H1 (cell line): ENCODE results near the gene MCM3AP. TPM values are rescaled to one million over a fixed set of nuclear protein-coding genes. Genes with fewer than 3 reads are reported as not detected.

ENCODE experiments used
- CTCF ChIA-PET: fragments of 300-600 bp; sonication (Branson Sonifier 250); formaldehyde crosslinking; loops from one replicate; lab custom pipeline; 2021; ENCODE audit not compliant: partially characterized antibody; lab: Charles Lee
- POLR2A ChIA-PET: fragments of 300-600 bp; sonication (Branson Sonifier 250); formaldehyde crosslinking; loops from one replicate; lab custom pipeline; 2021; ENCODE audit warnings: inconsistent platforms; ENCODE audit not compliant: partially characterized antibody; lab: Charles Lee
- DNase-seq, 2 experiments: peaks; one replicate each; pipeline versions ENCODE4 v3.0.0 to v3.0.0-alpha.2; 2010 to 2022; ENCODE audit warnings: low spot score in 2 of 2, low read depth in 1 of 2, mixed read lengths in 1 of 2
- FAIRE-seq: peaks from 2 replicates; lab custom pipeline; 2011; peaks lifted over from hg19 to GRCh38; lab: Jason Lieb, UNC
- H2AFZ ChIP-seq: 2 replicates; pipeline ENCODE4 v1.8.1; 2012; ENCODE audit warnings: low read length, inconsistent platforms
- H2AK5ac ChIP-seq: 2 replicates; pipeline ENCODE4 v1.6.1; 2013; ENCODE audit warnings: low read depth, low read length
- H2BK120ac ChIP-seq: replicated peaks from 2 replicates; pipeline ENCODE3; 2013; ENCODE audit warnings: low read depth, low read length, inconsistent platforms
- H2BK12ac ChIP-seq: 2 replicates; pipeline ENCODE4 v1.6.1; 2013; ENCODE audit warnings: low read depth, low read length
- H2BK15ac ChIP-seq: 2 replicates; pipeline ENCODE4 v1.6.1; 2013; ENCODE audit warnings: low read length
- H2BK20ac ChIP-seq: 2 replicates; pipeline ENCODE4 v1.6.1; 2013; ENCODE audit warnings: low read length
- H2BK5ac ChIP-seq: 2 replicates; pipeline ENCODE4 v1.6.1; 2013; ENCODE audit warnings: low read depth, low read length
- H3K14ac ChIP-seq: 2 replicates; pipeline ENCODE4 v1.6.1; 2013; ENCODE audit warnings: inconsistent platforms; ENCODE audit not compliant: insufficient read length
- H3K18ac ChIP-seq: 2 replicates; pipeline ENCODE4 v1.6.1; 2013; ENCODE audit warnings: low read length; ENCODE audit errors: extremely low read depth
- H3K23ac ChIP-seq: 2 replicates; pipeline ENCODE4 v1.6.1; 2013; ENCODE audit warnings: inconsistent platforms; ENCODE audit not compliant: insufficient read length
- H3K23me2 ChIP-seq: 2 replicates; pipeline ENCODE4 v1.6.1; 2013; ENCODE audit warnings: low read depth, low read length
- H3K27ac ChIP-seq: 2 replicates; pipeline ENCODE4 v1.6.1; 2011; ENCODE audit warnings: low read depth, low read length, inconsistent platforms
- H3K27me3 ChIP-seq, 4 experiments: replicated peaks in 1 of 4; 1 replicate in 1 of 4; 2 replicates in 3 of 4; pipeline versions ENCODE4 v1.6.1 to v1.8.1; 2011 to 2013; ENCODE audit warnings: low read length in 3 of 4, mild to moderate bottlenecking in 3 of 4, inconsistent platforms in 2 of 4, mixed read lengths in 2 of 4, moderate library complexity in 1 of 4; ENCODE audit not compliant: control insufficient read depth in 3 of 4, insufficient read depth in 3 of 4; ENCODE audit errors: extremely low read depth in 1 of 4
- H3K36me3 ChIP-seq, 4 experiments: 2 replicates each; pipeline versions ENCODE4 v1.6.1 to v1.8.1; 2011 to 2013; ENCODE audit warnings: mild to moderate bottlenecking in 4 of 4, low read length in 3 of 4, moderate library complexity in 2 of 4, control low read depth in 1 of 4, inconsistent platforms in 1 of 4; ENCODE audit not compliant: insufficient read depth in 4 of 4, control insufficient read depth in 2 of 4
- H3K4ac ChIP-seq: replicated peaks from 2 replicates; pipeline ENCODE3; 2013; ENCODE audit warnings: low read length, low read depth, mixed read lengths, inconsistent platforms; ENCODE audit not compliant: insufficient read length
- H3K4me1 ChIP-seq, 4 experiments: replicated peaks in 1 of 4; 1 replicate in 1 of 4; 2 replicates in 3 of 4; pipeline versions ENCODE4 v1.6.1 to v1.8.1; 2011 to 2013; ENCODE audit warnings: low read length in 3 of 4, inconsistent platforms in 2 of 4, mixed read lengths in 1 of 4; ENCODE audit not compliant: insufficient read depth in 4 of 4, control insufficient read depth in 3 of 4
- H3K4me2 ChIP-seq, 2 experiments: 2 replicates each; pipeline versions ENCODE4 v1.6.1 to v1.8.1; 2011 to 2013; ENCODE audit warnings: low read depth in 2 of 2, low read length in 2 of 2, control low read depth in 1 of 2, inconsistent platforms in 1 of 2, mild to moderate bottlenecking in 1 of 2; ENCODE audit not compliant: insufficient read depth in 1 of 2
- H3K4me3 ChIP-seq, 4 experiments: fragments of 200-600, 300-600 bp in 1 of 4; sonication (generic), shearing (Covaris generic), sonication (Bioruptor Twin) in 1 of 4; 2 replicates each; pipeline versions ENCODE4 v1.5.1 to v1.8.1; 2011 to 2016; ENCODE audit warnings: low read length in 4 of 4, low read depth in 3 of 4, control low read depth in 2 of 4, inconsistent platforms in 2 of 4, mild to moderate bottlenecking in 2 of 4, mixed read lengths in 1 of 4, moderate library complexity in 1 of 4; ENCODE audit not compliant: insufficient read depth in 2 of 4; ENCODE audit errors: extremely low read depth in 1 of 4
- H3K56ac ChIP-seq: replicated peaks from 2 replicates; pipeline ENCODE3; 2013; ENCODE audit warnings: low read depth, mild to moderate bottlenecking, mixed read lengths, low read length, inconsistent platforms; ENCODE audit not compliant: insufficient read length
- H3K79me1 ChIP-seq: 2 replicates; pipeline ENCODE4 v1.6.1; 2013; ENCODE audit warnings: low read depth, low read length, control low read depth
- H3K79me2 ChIP-seq, 2 experiments: 2 replicates each; pipeline versions ENCODE4 v1.6.1 to v1.8.1; 2012 to 2013; ENCODE audit warnings: low read length in 2 of 2, mild to moderate bottlenecking in 2 of 2, inconsistent platforms in 1 of 2; ENCODE audit not compliant: insufficient read depth in 2 of 2, control insufficient read depth in 1 of 2
- H3K9ac ChIP-seq, 4 experiments: replicated peaks in 1 of 4; 1 replicate in 1 of 4; 2 replicates in 3 of 4; pipeline versions ENCODE4 v1.6.1 to v1.8.1; 2011 to 2013; ENCODE audit warnings: low read depth in 3 of 4, low read length in 3 of 4, control low read depth in 2 of 4, mild to moderate bottlenecking in 2 of 4, moderate library complexity in 2 of 4, inconsistent platforms in 1 of 4; ENCODE audit errors: extremely low read depth in 1 of 4
- H3K9me3 ChIP-seq, 2 experiments: 2 replicates each; pipeline versions ENCODE4 v1.6.1 to v1.8.1; 2012 to 2013; ENCODE audit warnings: mild to moderate bottlenecking in 2 of 2, moderate library complexity in 2 of 2, control low read depth in 1 of 2, inconsistent platforms in 1 of 2, low read depth in 1 of 2, low read length in 1 of 2, mixed read lengths in 1 of 2; ENCODE audit not compliant: insufficient read depth in 2 of 2
- H4K20me1 ChIP-seq, 2 experiments: replicated peaks in 1 of 2; 2 replicates each; pipeline versions ENCODE3 to v1.8.1; 2011 to 2013; ENCODE audit warnings: inconsistent platforms in 2 of 2, low read length in 2 of 2, mild to moderate bottlenecking in 1 of 2; ENCODE audit not compliant: insufficient read depth in 2 of 2, control insufficient read depth in 1 of 2
- H4K5ac ChIP-seq: 2 replicates; pipeline ENCODE4 v1.6.1; 2013; ENCODE audit warnings: low read length, low read depth, mixed read lengths, inconsistent platforms; ENCODE audit not compliant: insufficient read length
- H4K8ac ChIP-seq: 2 replicates; pipeline ENCODE4 v1.8.0; 2013; ENCODE audit warnings: mild to moderate bottlenecking, moderate library complexity, low read length, inconsistent platforms; ENCODE audit not compliant: insufficient read depth; ENCODE audit errors: extremely low read depth
- H4K91ac ChIP-seq: replicated peaks from 2 replicates; pipeline ENCODE3; 2013; ENCODE audit warnings: low read length, mixed read lengths, inconsistent platforms; ENCODE audit not compliant: insufficient read length
- ATF2 ChIP-seq: IDR thresholded peaks from 2 replicates; pipeline ENCODE4 v1.6.1; 2012; ENCODE audit warnings: low read length, inconsistent platforms
- EP300 ChIP-seq, 2 experiments: IDR thresholded peaks; 1 replicate in 1 of 2; 2 replicates in 1 of 2; pipeline ENCODE4 v1.6.1; 2011 to 2012; ENCODE audit warnings: low read depth in 2 of 2, low read length in 2 of 2, mild to moderate bottlenecking in 2 of 2, borderline replicate concordance in 1 of 2, inconsistent platforms in 1 of 2, moderate library complexity in 1 of 2
- POLR2A ChIP-seq, 2 experiments: IDR thresholded peaks; 1 replicate in 1 of 2; 2 replicates in 1 of 2; pipeline ENCODE4 v1.6.1; 2011; ENCODE audit warnings: low read depth in 2 of 2, low read length in 2 of 2, mild to moderate bottlenecking in 2 of 2; ENCODE audit errors: control extremely low read depth in 1 of 2
- SP2 ChIP-seq: IDR thresholded peaks from 2 replicates; pipeline ENCODE4 v1.6.1; 2012; ENCODE audit warnings: mild to moderate bottlenecking, low read length, inconsistent platforms
- WGBS, 2 experiments: shearing (Covaris generic) in 1 of 2; methylation state at CpG; one replicate each; pipeline versions ENCODE4 v1.1.6 to v1.1.7; 2013 to 2015; ENCODE audit warnings: low lambda C conversion rate in 2 of 2, mixed read lengths in 2 of 2, inconsistent platforms in 1 of 2, low coverage in 1 of 2, missing lambda C conversion rate in 1 of 2; ENCODE audit not compliant: insufficient replicate concordance in 2 of 2, insufficient coverage in 1 of 2, insufficient read length in 1 of 2; ENCODE audit errors: extremely low coverage in 1 of 2, missing lambda C conversion rate in 1 of 2; 5-methylcytosine and 5-hydroxymethylcytosine counted together
- polyA plus RNA-seq, 7 experiments: library from polyadenylated mRNA; depleted of rRNA in 3 of 7; stranded (reverse) in 5 of 7; unstranded in 2 of 7; fragments of >200 nt in 5 of 7; fragments of 200-250 nt in 2 of 7; gene quantifications; 1 replicate in 5 of 7; 2 replicates in 1 of 7; 4 replicates in 1 of 7; pipeline versions ENCODE4 v1.2.1 to v1.2.3, GENCODE V29; 2011 to 2013; ENCODE audit warnings: missing spikeins in 2 of 7, mixed read lengths in 2 of 7
- total RNA-seq: library from RNA; stranded (reverse); fragmentation: NEBNext Ultra II Directional; extraction: Animal tissue kit (Norgen Biotek cat#: 25700); gene quantifications from 2 replicates; pipeline ENCODE4 v1.2.1, GENCODE V29; 2021

Gene MCM3AP
- total and polyA plus RNA-seq, 2 of the 8 experiments (the other 6 are each of a cell fraction or from before 2014, with no cell fraction given), result 37.2 to 119 TPM

DNA sequence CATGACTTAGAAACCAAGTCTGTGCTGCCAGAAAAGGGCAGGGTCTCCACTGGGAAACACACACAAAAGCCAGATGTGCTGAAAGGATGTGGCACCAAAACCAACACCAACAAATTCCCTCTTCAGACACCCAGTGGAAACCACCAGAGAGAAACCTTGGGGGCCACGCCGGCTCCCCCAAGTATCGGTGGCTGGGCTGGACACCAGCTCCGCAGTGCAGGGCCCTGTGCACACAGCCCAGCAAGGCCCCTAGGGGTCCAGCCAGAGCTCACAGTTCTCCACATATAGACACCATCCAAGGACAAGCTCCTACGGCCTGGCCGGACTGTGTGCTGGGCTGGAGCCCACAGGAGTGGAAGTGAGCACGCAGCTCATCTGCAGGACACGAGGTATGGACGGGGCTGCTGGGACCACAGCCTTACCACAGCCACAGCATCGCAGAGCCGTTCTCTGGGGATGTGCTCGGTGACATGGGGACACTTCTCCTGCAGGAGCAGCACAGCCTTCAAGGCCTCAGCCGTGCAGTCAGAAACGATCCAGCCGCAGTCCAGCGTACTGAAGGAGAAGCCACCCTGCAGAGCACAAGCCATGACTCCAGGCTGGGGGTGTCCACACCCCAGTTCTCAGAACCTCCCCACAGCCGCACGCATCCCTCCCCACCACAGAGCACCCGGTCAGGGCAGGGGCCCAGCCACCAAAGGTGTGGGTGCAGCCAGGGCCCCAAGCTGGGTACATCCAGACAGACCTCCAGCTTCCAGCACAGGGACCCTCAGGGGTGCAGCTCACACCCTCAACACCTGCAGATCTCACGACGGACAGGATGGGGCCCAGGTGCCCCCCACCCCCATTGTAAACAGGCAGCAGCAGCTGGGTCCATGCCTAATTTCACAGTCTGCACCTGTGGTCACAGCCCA is 78.1 kb downstream of the MCM3AP start:
- no peak for FAIRE-seq
- WGBS, 2 experiments, result 91% methylated on average over 21 of the region's 21 CpGs; no CpG with 5 or more reads in 1 of the 2 experiments
- no peak for TF ChIP-seq SP2
- TF ChIP-seq POLR2A (IDR thresholded peaks at IDR 0.05; ENCODE audit: control extremely low read depth in 1 of 2, low read depth in 2 of 2, low read length in 2 of 2), result no peak
- TF ChIP-seq ATF2, result no peak
- TF ChIP-seq EP300 (IDR thresholded peaks at IDR 0.05; ENCODE audit: borderline replicate concordance in 1 of 2, low read depth in 2 of 2, low read length in 2 of 2), result no peak

More for the DNA sequence above, 78.1 kb downstream of the MCM3AP start:
- Histone ChIP-seq H2AFZ (no peak overlapping the region), H2BK120ac (no peak overlapping the region), H3K4ac (no peak overlapping the region), H3K27ac (no peak overlapping the region), H3K4me3 (no peak overlapping the region), H3K27me3 (no peaks in the 10 kb centered on the region), H3K23me2 (no peaks in the 10 kb centered on the region), H3K4me1 (no peaks in the 10 kb centered on the region), H3K36me3 (peaks cover 10 to 38% (median 27%) of the 10 kb centered on the region in 4 experiments; a peak in 7 of 8 replicates), H3K23ac (no peak overlapping the region), H3K14ac (no peak overlapping the region), H2BK15ac (no peak overlapping the region), H4K5ac (no peak overlapping the region), H2BK20ac (no peak overlapping the region), H3K9me3 (no peaks in the 10 kb centered on the region), H3K4me2 (no peak overlapping the region), H4K91ac (no peak overlapping the region), H2BK5ac (no peak overlapping the region; the same call in 1 of the 2 replicates), H2AK5ac (no peak overlapping the region), H4K8ac (no peak overlapping the region), H3K18ac (no peak overlapping the region), H2BK12ac (no peak overlapping the region), H3K79me1 (no peaks in the 10 kb centered on the region), H4K20me1 (peaks cover 5 to 18% of the 10 kb centered on the region in 2 experiments), H3K79me2 (no peaks in the 10 kb centered on the region), H3K9ac (no peak overlapping the region), H3K56ac (no peak overlapping the region)
- CTCF ChIA-PET, result interaction anchor here (0.6 to 1.4 kb wide), 7 partner anchors 8 to 303 kb away, joined by 3 to 4 read pairs (median 3); no protein-coding TSS in a partner anchor
- no peak for DNase-seq
- POLR2A ChIA-PET, result no interaction called here
